Measurements from ENCODE around the gene CCDC174.

- TF ChIP-seq CTCF (IDR thresholded peaks at IDR 0.05): no peak
- TF ChIP-seq POLR2AphosphoS5 (IDR thresholded peaks at IDR 0.05): no peak
- no peak for TF ChIP-seq EP300 (IDR thresholded peaks at IDR 0.05)
- TF ChIP-seq POLR2A (IDR thresholded peaks at IDR 0.05): no peak
These were observed 41.6 kb upstream of the CCDC174 start for GRCh38 chr3:14609941-14610340.
